T-helper 2 cell treated with Interferon-gamma antibody and Interleukin-4, amounts not matched to agents 5 μg/mL and 100 μg/mL, for 36 hours (primary cell): Measurements from ENCODE around the gene DDAH1.

Experiments
- DNase-seq: peaks from one replicate; pipeline ENCODE4 v3.0.0; 2021; ENCODE audit warnings: low spot score
- H3K27ac Mint-ChIP-seq: one replicate; pipeline ENCODE4 v1.8.0; 2021; ENCODE audit warnings: mild to moderate bottlenecking, mixed read lengths
- H3K27me3 Mint-ChIP-seq: one replicate; pipeline ENCODE4 v1.8.0; 2021; ENCODE audit warnings: low read depth, mixed read lengths
- H3K36me3 Mint-ChIP-seq: one replicate; pipeline ENCODE4 v1.8.0; 2021; ENCODE audit warnings: low read depth, mixed read lengths
- H3K4me1 Mint-ChIP-seq: one replicate; pipeline ENCODE4 v1.8.0; 2021; ENCODE audit warnings: low read depth, mixed read lengths
- H3K4me3 Mint-ChIP-seq: one replicate; pipeline ENCODE4 v1.8.0; 2022; ENCODE audit warnings: mild to moderate bottlenecking, moderate library complexity, mixed read lengths
- H3K9me3 Mint-ChIP-seq: one replicate; pipeline ENCODE4 v1.8.0; 2021; ENCODE audit warnings: mixed read lengths

The DDAH1 gene

DNA sequence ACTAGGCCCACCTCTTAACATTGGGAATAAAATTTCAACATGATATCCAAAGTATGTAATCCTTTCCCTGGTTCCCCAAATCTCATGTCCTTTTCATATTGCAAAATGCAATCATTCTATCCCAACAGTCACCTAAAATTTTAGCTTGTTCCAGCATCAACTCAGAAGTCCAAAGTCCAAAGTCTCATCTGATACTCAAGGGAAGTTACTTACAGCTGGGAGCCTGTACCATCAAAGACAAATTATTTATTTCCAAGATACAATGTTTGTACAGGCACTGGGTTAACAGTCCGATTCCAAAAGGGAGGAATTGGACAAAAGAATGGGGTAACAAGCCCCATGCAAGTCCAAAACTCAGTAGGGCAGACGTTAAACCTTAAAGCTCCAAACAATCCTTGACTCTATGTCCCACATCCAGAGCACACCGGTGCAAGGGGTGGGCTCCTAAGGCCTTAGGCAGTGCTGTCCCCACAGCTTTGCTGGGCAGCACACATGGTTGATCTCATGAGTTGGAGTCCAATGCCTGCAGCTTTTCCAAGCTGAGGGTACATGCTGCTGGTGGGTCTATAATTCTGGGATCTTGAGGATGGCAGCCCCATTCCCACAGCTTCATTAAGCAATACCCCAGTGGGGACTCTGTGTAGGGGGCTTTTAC lies 78.8 kb downstream of the DDAH1 start:
- no peak overlapping the region for H3K27ac Mint-ChIP-seq

GRCh38 chr1:85379203-85380136 lies 85.5 kb downstream of the DDAH1 start:
- DNase-seq, result no peak
- no peaks in the 10 kb centered on the region for H3K9me3 Mint-ChIP-seq

More for the DNA sequence above, 78.8 kb downstream of the DDAH1 start:
- Mint-ChIP-seq H3K27me3 (peaks cover 3% of the 10 kb centered on the region), H3K4me3 (no peak overlapping the region), H3K36me3 (no peaks in the 10 kb centered on the region), H3K4me1 (no peaks in the 10 kb centered on the region), H3K9me3 (no peaks in the 10 kb centered on the region)
- no peak for DNase-seq

GRCh38 chr1:85378534-85378933 lies 86.4 kb downstream of the DDAH1 start:
- Mint-ChIP-seq H3K27ac (no peak overlapping the region), H3K9me3 (no peaks in the 10 kb centered on the region), H3K27me3 (peaks cover 5% of the 10 kb centered on the region), H3K4me1 (no peaks in the 10 kb centered on the region), H3K4me3 (no peak overlapping the region), H3K36me3 (no peaks in the 10 kb centered on the region)
- DNase-seq, result no peak

More at GRCh38 chr1:85379203-85380136, 85.5 kb downstream of the DDAH1 start:
- Mint-ChIP-seq H3K36me3 (no peaks in the 10 kb centered on the region), H3K4me3 (no peak overlapping the region), H3K27me3 (peaks cover 3% of the 10 kb centered on the region), H3K27ac (no peak overlapping the region), H3K4me1 (no peaks in the 10 kb centered on the region)

GRCh38 chr1:85376356-85376755 lies 88.6 kb downstream of the DDAH1 start:
- no peak for DNase-seq
- no peak overlapping the region for H3K27ac Mint-ChIP-seq
- peaks cover 7% of the 10 kb centered on the region for H3K27me3 Mint-ChIP-seq
- H3K36me3 Mint-ChIP-seq, result no peaks in the 10 kb centered on the region
- H3K9me3 Mint-ChIP-seq, result no peaks in the 10 kb centered on the region
- H3K4me3 Mint-ChIP-seq, result no peak overlapping the region
- no peaks in the 10 kb centered on the region for H3K4me1 Mint-ChIP-seq

- DNase-seq, result no peak
- H3K9me3 Mint-ChIP-seq, result no peaks in the 10 kb centered on the region
- no peaks in the 10 kb centered on the region for H3K4me1 Mint-ChIP-seq
- no peaks in the 10 kb centered on the region for H3K36me3 Mint-ChIP-seq
- no peak overlapping the region for H3K27ac Mint-ChIP-seq
- H3K4me3 Mint-ChIP-seq, result no peak overlapping the region
- H3K27me3 Mint-ChIP-seq, result peaks cover 7% of the 10 kb centered on the region
Observed at GRCh38 chr1:85375493-85375892, 89.5 kb downstream of the DDAH1 start.

- Mint-ChIP-seq H3K27ac (no peak overlapping the region), H3K9me3 (no peaks in the 10 kb centered on the region), H3K4me3 (no peak overlapping the region), H3K36me3 (no peaks in the 10 kb centered on the region), H3K4me1 (no peaks in the 10 kb centered on the region), H3K27me3 (peaks cover 7% of the 10 kb centered on the region)
- no peak for DNase-seq
Observed at GRCh38 chr1:85374160-85374559, 90.8 kb downstream of the DDAH1 start.

GRCh38 chr1:85373378-85373708 lies 91.6 kb downstream of the DDAH1 start:
- Mint-ChIP-seq H3K4me3 (no peak overlapping the region), H3K27ac (no peak overlapping the region), H3K36me3 (no peaks in the 10 kb centered on the region), H3K9me3 (no peaks in the 10 kb centered on the region), H3K4me1 (no peaks in the 10 kb centered on the region), H3K27me3 (peaks cover 7% of the 10 kb centered on the region)
- DNase-seq, result no peak

- no peaks in the 10 kb centered on the region for H3K4me1 Mint-ChIP-seq
- peaks cover 8% of the 10 kb centered on the region for H3K27me3 Mint-ChIP-seq
- no peaks in the 10 kb centered on the region for H3K36me3 Mint-ChIP-seq
- H3K9me3 Mint-ChIP-seq, result no peaks in the 10 kb centered on the region
- H3K27ac Mint-ChIP-seq, result no peak overlapping the region
- no peak overlapping the region for H3K4me3 Mint-ChIP-seq
- DNase-seq, result no peak
Observed at GRCh38 chr1:85372683-85373377, 92.1 kb downstream of the DDAH1 start.

GRCh38 chr1:85371021-85371420 lies 93.9 kb downstream of the DDAH1 start:
- DNase-seq, result no peak
- Mint-ChIP-seq H3K4me1 (no peaks in the 10 kb centered on the region), H3K27me3 (peaks cover 8% of the 10 kb centered on the region), H3K4me3 (no peak overlapping the region), H3K9me3 (no peaks in the 10 kb centered on the region), H3K36me3 (no peaks in the 10 kb centered on the region), H3K27ac (no peak overlapping the region)

GRCh38 chr1:85368073-85368770 lies 96.7 kb downstream of the DDAH1 start:
- H3K4me3 Mint-ChIP-seq, result no peak overlapping the region
- no peak for DNase-seq
- peaks cover 2% of the 10 kb centered on the region for H3K27me3 Mint-ChIP-seq
- no peak overlapping the region for H3K27ac Mint-ChIP-seq
- H3K4me1 Mint-ChIP-seq, result no peaks in the 10 kb centered on the region
- H3K36me3 Mint-ChIP-seq, result no peaks in the 10 kb centered on the region
- no peaks in the 10 kb centered on the region for H3K9me3 Mint-ChIP-seq

DNA sequence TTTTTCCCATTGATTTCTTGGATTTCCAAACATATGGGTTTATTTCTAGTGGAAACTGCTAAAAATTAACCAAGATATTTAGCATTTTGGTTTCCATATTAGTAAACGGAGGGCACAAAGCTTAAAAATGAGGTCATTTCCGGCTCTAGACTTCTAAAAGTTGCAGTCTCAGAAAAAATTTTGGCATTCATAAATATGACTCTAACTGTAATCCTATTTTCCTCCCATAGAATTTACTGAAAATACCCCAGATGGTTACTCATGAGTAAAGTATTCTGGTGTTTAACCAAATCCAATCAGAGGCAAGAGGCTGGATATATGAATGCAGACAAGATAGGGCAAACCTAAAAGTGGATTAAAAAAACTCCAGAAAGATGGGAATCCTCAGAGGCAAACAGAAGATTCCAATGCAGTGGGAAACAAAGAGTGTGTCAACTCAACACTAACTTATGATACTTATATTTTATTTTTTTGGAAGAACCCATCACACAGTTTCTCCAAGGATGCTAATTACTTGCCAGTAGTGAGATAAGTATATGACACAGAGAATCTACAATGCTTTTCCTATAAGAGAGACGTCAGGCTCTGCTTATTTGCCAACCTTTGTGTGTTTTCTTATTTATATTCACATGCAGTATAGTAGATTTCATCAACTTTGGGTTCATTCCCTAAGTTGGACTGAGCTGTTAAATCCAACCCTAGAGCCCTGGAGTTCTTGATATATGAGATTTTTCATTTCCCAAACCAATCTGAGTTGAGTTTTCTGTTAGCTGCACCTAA lies 98.4 kb downstream of the DDAH1 start:
- Mint-ChIP-seq H3K9me3 (no peaks in the 10 kb centered on the region), H3K4me1 (no peaks in the 10 kb centered on the region), H3K4me3 (no peak overlapping the region), H3K27me3 (peaks cover 5% of the 10 kb centered on the region), H3K27ac (no peak overlapping the region), H3K36me3 (no peaks in the 10 kb centered on the region)
- no peak for DNase-seq

- no peak for DNase-seq
- Mint-ChIP-seq H3K9me3 (no peaks in the 10 kb centered on the region), H3K4me3 (no peak overlapping the region), H3K27ac (no peak overlapping the region), H3K27me3 (peaks cover 8% of the 10 kb centered on the region), H3K4me1 (no peaks in the 10 kb centered on the region), H3K36me3 (no peaks in the 10 kb centered on the region)
Observed at GRCh38 chr1:85365851-85366250, 99.1 kb downstream of the DDAH1 start.

GRCh38 chr1:85363521-85363920 lies 101.4 kb downstream of the DDAH1 start:
- DNase-seq, result no peak
- Mint-ChIP-seq H3K36me3 (no peaks in the 10 kb centered on the region), H3K9me3 (no peaks in the 10 kb centered on the region), H3K4me1 (no peaks in the 10 kb centered on the region), H3K27me3 (peaks cover 10% of the 10 kb centered on the region), H3K4me3 (no peak overlapping the region), H3K27ac (no peak overlapping the region)
